NCI-H1105 treated with DMSO at 0.1 percent for 48 hours (cell line): Measurements from ENCODE around the gene FAM151A.
"Not testable (repeated sequence)": the region's sequence is repeated elsewhere in the genome, so short reads cannot be mapped to it uniquely, and the experiment has no call there.

Source experiments
- DNase-seq: peaks from one replicate; lab custom pipeline; 2025; lab: John Stamatoyannopoulos, UW

The FAM151A gene

DNA sequence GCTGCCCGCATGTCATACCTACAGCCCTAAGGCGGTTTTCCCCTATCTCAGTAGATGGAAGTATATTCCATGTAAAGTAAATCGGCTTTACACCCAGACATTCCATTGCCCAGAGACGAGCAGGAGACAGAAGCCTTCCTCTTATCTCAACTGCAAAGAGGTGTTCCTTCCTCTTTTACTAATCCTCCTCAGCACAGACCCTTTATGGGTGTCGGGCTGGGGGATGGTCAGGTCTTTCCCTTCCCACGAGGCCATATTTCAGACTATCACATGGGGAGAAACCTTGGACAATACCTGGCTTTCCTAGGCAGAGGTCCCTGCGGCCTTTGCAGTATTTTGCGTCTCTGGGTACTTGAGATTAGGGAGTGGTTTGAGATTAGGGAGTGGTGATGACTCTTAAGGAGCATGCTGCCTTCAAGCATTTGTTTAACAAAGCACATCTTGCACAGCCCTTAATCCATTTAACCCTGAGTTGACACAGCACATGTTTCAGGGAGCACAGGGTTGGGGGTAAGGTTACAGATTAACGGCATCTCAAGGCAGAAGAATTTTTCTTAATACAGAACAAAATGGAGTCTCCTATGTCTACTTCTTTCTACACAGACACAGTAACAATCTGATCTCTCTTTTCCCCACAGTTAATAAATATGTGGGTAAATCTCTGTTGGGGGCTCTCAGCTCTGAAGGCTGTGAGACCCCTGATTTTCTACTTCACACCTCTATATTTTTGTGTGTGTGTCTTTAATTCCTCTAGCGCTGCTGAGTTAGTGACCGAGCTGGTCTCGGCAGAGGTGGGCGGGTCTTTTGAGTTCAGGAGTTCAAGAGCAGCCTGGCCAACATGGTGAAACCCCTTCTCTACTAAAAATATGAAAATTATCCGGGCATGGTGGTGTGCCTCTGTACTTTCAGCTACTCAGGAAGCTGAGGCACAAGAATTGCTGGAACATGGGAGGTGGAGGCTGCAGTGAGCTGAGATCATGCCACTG lies 13.4 kb upstream of the FAM151A start:
- not testable (repeated sequence) for DNase-seq

DNA sequence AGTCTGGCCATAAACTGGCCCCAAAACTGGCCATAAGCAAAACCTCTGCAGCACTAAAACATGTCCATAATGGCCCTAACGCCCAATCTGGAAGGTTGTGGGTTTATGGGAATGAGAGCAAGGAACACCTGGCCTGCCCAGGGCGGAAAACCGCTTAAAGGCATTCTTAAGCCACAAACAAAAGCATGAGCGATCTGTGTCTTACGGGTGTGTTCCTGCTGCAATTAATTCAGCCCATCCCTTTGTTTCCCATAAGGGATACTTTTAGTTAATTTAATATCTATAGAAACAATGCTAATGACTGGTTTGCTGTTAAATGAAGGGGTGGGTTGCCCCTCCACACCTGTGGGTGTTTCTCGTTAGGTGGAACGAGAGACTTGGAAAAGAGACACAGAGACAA lies 12.5 kb upstream of the FAM151A start:
- not testable (repeated sequence) for DNase-seq

DNA sequence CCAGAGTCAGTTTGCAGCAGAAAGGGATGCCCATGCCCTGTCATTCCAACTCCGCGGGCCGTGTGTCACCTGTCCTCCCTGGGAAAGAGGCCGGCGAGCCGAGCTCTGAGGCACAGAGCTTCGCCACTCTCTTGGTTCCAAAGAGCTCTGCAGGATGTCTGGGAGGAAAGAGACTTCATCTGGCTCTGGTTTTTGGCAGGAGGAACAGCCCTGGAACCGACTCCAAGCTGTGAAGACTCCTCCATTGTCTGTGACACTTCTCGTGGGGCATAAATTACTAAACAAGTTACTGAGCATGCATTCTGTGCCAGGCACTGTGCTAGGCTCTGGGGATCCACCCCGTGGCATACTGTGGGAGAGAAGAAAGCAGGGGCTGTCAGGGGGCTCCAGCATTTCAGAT lies 3.9 kb upstream of the FAM151A start:
- no peak for DNase-seq

DNA sequence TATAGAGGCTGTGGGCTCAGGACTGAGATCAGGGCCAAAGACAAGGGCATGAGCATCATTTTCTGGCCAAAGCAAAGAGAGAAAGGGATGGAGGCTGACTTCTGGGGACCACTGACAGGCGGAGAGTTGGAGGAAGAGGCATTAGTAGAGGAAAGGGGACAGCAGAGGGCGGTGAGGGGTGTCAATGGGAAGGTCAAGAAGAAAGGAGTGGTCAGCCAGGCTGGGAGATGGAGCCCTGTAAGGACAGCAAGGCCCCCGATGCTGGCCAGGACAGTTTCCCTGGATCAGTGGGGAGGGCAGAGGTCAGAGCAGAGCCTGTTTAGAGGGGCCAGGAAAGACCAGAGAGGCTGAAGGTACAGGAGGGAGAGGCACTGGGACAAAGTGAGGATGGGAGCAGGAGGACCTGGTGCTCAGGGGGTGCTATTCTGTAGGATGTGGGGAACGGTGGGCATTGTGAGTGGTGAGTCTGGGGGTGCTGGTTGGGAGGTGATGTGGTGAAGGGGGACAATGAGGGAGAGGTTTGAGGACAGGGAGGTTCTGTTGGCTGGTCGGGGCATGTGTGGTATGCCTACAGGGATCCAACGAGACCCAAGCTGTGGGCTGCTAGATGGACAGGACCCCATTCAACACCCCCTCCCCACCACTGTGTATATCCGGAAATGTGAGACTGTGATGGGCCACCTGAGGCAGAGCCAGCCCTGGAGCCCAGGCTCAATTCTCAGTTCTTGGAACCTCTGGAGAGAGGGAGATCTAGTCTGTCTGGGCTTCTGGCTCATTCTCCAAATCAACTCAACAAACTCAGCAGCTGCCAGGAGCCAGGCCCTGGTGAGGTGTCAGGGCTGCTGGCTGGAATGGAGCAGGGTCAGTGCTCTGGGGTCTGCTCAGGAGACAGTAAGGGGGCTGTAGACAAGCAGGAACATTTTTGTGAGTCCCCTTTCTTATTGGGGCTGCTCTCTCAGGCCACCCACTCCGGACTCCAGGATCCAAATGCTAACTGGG lies 1.4 kb upstream of the FAM151A start:
- DNase-seq, result no peak

DNA sequence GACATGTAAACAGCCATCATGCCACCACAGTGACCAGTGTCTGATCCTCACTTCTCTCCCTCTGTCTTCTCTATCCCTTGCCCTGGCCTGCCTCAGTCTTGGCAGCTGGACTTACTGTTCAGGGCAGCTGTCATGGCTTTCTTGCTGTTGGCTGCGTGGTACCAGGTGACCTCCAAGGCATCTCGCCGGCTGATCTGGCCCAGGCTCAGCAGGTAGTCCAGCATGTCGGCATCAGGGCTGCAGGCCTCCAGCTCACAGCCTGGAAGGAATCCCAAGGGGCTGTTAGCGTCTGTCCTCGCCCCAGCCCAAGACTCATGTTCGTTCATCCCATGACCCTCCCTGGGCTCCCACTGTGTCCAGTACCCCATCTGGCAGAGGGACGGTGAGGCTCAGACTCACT lies 3.6 kb downstream of the FAM151A start:
- no peak for DNase-seq

DNA sequence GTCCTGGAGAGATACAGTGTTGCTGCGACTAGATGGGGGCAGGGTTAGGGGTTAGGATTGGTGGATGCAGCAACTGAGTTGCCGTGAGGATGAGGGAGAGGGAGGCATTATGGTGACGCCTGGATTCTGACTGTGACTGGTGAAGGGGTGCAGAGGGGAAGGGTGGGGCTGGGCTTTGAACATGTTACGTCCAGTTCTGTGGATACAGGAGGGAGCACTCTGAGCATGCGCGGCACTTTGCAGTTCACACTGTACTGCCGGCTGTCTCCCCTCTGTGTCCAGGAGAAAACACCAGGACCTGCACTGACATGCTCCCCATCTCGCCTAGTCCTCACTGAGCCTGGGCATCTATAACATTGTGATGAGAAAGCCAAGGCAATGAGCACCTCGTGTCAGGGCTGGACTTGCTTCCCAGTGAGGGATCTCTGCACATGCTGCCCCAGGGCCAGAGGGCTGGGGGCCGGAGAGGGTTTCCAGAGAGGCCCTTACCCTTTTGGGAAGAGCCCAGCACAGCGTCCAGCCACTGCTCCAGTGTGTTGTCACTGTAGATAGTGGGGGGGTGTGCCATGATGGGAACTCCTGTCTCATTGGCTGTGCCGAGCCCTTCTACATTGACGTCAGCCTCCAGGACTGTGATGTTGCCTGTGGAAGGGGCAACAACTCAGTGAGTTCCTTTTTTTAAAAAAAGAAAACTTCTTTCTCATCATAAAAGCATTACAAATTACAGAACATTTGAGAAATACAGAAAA lies 7.6 kb downstream of the FAM151A start:
- DNase-seq, result no peak

DNA sequence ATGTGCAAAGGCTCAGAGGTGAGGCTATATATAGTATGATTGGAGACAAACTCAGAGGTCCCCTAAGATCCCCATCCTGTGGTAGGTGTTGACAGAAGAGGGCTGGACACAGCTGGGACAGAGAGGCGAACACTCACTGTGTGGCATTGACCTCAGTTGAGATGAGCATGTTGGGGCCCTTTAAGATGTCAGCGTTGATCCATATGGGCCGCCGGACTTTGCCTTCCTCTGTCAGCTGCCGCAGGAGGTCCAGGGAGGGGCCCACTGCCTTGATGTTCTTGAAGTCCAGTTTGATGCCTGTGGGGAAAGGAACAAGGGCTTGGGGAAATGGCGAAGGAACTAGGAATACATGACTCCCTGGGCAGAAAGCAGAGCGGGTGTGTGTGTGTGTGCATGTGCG lies 8.8 kb downstream of the FAM151A start:
- DNase-seq, result no peak

DNA sequence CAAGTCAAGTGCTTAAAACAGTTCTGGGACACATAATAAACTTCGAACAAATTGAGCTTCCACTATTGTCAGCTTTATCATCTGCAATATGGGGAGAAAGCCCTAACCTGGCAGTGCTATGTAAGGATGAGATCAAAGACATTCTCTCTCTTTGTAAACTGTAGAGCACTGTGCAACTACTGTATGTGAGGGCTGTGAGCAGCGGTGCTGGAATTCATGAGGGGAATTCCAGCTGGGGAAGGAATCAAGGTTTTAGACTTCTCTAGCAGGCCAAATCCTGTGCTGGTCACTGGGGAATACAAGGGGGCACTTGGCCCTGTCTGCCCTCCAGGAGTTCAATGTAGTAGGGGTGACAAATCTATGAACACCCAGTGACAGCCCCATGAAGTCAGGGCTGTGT lies 9.3 kb downstream of the FAM151A start:
- DNase-seq, result no peak

DNA sequence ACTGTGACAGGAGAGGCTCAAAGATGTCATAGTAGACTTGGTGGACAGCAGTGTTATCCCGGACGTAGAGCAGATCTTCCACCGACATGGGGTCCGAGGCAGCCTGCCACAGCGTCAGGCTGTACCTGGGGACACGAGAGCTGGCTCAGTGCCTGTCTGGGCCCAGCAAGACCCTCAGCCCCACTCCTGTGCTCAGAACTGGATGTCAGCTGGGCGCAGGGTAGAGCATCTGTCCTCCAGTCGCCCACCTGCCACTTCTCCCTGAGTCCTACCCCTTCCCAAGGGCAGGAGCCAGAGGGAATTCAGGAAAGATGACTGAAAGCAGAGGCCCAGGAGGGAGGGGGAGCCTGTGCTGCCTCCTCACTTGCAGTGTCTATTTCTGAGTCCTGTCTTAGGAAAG lies 11.7 kb downstream of the FAM151A start:
- no peak for DNase-seq

DNA sequence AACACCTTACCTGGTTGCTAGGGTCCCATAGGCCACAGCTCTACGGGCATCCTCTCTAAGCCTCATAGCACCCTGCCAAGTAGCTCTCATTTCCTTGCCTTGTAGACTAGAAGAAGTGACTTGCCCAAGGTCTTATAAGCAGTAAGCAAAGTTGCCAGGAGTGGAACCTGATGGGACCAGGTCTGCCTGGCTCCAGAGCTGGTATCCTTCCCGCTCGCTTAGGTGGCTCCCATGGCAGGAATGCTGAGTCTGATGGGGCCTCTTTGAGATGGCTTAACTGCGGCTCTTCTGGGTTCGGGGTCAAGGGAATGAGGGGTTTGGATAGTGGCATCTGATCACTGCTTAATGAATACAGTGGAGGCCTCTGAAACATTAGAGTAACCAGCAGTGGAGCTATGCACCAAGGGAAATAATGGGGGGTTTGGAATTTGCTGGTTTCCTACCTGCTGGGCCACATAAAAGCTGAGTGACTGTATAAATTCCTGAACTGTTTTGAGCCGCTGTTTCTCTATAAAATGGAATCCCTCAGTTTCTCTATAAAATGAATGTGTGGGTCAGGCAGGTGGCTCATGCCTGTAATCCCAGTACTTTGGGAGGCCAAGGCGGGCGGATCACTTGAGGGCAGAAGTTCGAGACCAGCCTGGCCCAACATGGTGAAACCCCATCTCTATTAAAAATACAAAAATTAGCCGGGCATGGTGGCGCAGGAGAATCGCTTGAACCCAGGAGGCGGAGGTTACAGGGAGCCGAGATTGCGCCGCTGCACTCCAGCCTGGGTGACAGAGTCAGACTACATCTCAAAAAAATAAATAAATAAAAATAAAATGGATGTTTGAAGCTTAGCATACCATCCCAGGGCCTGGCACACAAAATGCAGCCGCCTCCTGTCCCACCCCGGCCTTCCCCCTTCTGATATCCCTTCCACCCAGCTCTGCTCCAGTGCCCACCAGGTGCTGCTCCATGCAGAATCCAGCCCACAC lies 12.4 kb downstream of the FAM151A start:
- DNase-seq, result no peak

DNA sequence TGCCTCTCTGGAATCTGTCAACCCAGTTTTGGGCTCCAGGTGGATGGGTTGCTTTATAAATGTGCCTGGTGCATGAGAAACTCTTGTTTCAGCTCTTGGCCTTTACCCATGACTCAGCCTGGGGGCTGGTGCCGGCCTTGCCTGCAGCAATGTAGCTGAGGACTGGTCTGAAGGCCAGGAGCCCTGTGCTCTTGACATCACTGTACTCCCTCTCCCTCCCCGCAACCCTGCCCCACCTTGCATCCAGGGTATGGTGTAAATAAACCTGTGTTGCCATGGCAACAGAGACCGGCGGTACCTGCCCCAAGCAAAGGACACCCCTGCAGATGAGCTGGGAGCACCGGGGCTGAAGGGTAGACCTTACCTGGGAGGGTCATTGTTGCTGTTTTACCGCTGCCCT lies 13.3 kb downstream of the FAM151A start:
- no peak for DNase-seq

DNA sequence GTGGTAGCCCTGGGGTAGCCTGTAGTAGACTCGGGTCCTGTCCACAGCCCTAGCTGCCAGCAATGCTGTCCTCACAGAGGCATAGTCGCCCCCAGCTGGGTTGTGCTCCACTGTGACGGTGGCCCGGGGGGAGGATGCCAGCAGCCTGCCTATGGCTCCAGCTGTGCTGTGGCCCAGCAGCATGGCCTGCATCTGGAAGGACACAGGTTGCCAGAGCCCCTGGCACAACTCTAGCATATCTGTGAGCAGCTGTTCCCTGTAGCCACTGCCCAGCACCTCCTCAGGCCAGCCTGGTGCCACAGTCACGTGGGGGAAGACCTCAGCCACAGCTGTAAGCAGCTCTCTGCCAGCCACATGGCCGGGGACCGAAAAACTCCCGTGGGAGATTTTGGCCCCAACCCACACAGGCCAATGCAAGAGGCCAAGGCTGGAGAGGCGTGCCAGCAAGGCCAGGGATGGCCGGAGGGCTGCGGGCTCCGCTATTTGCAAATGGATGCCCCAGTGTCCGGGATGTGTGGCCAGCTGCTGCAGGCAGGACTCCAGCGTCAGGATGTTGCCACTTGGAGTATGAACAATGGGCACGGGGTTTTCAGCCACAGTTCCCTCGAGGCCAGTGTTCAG lies 13.9 kb downstream of the FAM151A start:
- DNase-seq, result no peak

DNA sequence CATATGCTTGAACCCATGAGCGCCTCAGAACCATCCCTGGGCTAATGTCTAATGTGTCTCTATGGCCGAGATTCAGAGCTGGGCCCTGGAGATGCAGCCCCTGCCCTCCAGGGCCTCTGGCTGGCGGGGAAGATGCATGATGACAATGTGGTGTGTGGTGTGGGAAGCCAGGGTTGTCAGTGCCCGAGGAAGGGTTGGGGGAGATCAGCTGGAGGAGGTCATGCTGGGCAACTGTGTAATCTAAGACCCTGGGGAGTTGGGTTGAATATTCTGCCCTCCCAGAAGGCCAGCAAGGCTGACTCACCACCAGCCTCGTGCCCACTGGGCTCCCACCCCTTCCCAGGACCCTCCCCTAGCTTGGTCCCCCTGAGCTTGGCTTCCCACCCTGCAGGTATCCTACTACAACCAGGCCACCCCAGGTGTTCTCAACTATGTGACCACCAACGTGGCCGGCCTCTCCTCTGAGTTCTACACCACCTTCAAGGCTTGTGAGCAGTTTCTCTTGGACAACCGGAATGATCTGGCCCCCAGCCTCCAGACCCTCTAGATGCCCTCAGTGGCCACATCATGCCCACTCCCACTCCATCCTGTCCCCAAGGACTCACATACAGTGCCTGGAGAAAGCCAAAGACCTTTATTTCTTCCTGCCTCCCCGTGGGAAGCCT lies 14.6 kb downstream of the FAM151A start:
- DNase-seq, result no peak

DNA sequence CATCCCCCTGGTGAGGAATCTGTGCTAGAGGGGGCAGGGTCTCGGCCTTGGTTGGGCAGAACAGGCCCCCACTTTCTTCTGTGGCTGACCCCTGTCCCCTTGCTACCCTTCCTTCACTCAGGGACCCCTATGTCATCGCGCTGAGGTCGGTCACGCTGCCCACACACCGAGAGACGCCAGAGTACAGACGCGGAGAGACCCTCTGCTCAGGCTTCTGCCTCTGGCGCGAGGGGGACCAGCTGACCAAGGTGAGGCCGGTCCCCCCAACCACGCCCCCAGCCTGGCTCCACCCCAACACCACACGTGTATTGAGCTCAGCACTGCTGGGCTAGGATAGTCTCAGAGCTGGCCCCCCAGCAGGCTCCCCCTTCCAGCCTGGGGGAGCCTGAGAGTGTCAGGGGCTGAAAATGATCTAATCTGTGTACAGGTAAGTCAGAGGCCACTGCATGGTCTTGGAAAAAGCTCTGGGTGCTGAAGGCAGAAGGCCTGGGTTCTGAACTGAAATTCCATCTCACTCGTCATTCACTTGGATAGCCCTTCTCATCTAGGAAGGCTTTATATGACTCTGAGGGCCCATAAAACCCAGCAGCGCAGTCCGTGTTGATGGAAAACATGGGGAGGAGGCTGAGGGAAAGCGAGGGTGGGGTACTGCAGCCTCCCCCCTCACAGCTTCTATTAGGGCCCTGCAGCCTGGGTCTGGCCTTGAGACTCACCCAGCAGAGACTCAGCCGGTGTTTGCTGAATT lies 15.3 kb downstream of the FAM151A start:
- no peak for DNase-seq

DNA sequence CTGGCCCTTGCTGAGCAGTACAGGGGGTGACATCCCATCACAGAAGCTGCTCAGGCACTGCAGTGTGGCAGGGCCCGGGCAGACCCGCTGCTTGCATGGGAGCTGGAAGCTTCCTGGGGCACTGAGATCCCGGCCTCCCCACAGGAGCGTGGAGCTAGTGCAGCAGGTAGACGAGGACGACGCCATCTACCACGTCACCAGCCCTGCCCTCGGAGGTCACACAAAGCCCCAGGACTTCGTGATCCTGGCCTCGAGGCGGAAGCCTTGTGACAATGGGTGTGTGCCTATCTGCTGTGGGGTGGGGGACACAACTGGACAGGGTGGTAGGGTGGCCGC lies 16.4 kb downstream of the FAM151A start:
- no peak for DNase-seq

DNA sequence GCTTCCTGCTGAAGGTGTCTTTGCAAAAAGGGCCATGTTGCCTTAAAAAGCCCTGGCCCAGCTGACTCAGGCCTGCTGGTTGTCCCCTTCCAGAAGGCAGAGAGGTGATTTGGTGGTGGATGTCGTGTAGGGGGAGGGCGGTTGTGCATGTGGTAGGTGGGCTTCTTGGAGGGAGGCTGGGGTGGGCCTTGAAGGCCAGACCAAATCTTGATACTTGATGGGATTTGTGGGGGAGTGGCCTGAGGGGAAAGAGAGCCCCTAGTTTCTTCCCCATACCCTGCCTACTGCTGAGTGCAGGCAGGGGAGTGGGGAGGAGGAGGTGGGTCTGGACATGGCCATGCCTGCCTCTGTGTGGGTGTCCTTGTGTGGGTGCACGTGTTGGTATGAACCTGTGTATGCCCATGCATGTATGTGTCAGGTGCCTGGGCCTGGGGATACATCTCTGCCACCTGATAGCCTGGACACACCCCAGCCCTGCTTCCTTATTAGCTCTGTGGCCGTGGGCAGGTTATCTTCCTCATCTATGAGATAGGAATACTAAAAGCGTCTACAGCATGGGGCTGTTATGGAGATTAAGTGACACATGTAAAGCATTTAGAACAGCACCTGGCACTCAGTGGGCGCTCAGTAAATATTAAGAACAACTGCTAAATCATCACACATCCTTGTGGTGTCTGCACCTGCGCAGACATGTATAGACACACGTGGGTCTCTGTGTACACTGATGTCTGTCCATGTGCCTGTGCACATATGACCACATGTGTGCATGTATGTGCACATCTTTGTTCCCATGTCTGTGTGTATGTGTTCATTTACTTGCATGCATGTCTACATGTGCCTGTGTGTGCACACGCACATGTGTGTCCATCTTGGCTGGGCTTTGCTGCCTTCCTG lies 17.0 kb downstream of the FAM151A start:
- no peak for DNase-seq

DNA sequence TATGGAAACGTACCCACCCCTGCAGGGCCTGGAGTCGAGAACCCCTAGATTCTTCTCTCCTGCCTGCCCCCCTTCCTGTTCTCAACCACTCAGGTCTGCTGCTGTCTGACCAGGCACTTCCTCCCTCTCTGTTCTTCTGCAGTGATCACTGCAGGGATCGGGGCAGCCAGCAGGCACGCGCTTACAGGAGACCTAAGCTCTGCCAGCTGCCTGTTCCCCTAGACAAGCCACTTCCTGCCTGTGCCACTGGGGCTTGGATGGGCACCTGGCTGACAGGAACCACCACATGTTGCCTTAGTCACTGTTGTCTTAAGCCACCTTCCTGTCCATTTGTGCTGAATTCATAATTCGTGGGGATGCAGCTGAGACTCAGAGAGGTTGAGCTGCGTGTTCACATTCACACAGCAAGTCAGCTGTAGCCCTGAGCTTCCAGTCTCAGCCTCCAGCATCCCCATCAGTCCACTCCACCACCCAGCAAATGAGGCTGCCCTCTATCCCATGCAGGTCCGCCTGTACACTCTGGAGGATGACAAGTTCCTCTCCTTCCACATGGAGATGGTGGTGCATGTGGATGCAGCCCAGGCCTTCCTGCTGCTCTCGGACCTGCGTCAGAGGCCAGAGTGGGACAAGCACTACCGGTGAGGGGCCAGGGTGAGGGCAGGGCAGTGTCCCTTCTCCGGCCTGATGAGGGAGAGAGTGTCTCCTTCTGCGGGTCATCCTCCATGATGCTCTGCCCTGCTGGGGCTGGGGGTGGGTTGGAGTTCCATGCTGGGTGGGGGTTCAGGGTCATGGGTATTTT lies 18.6 kb downstream of the FAM151A start:
- no peak for DNase-seq
